K562 (cell line): Measurements from ENCODE around the gene TANGO6. TPM values are rescaled to one million over a fixed set of nuclear protein-coding genes. Genes with fewer than 3 reads are reported as not detected.

Experiments
- C11orf30 ChIP-seq: fragments of 450-650 bp; IDR thresholded peaks from 2 replicates; pipeline ENCODE4 v1.6.1; 2016; ENCODE audit warnings: low read depth, mild to moderate bottlenecking
- DPF2 ChIP-seq: fragments of 450-650 bp; IDR thresholded peaks from 2 replicates; pipeline ENCODE4 v1.6.1; 2016
- E2F8 ChIP-seq: fragments of 450-650 bp; IDR thresholded peaks from 2 replicates; pipeline ENCODE4 v1.7.1; 2018; ENCODE audit warnings: mild to moderate bottlenecking, low read depth; ENCODE audit not compliant: partially characterized antibody
- HNRNPUL1 ChIP-seq: fragments of 200-400 bp; formaldehyde crosslinking; IDR thresholded peaks from 2 replicates; pipeline ENCODE4 v1.6.1; 2017; ENCODE audit warnings: low read length
- LEF1 ChIP-seq: fragments of 450-650 bp; IDR thresholded peaks from 2 replicates; pipeline ENCODE4 v1.6.1; 2016; ENCODE audit warnings: mild to moderate bottlenecking
- MTA2 ChIP-seq: fragments of 450-650 bp; IDR thresholded peaks from 2 replicates; pipeline ENCODE4 v1.6.1; 2016; ENCODE audit warnings: low read depth
- NCOA6 ChIP-seq: fragments of 450-650 bp; IDR thresholded peaks from 2 replicates; pipeline ENCODE4 v1.6.1; 2017; ENCODE audit warnings: mild to moderate bottlenecking
- PKNOX1 ChIP-seq: fragments of 450-650 bp; IDR thresholded peaks from 2 replicates; pipeline ENCODE4 v1.6.1; 2016
- POLR2A ChIP-seq: fragments of 450-650 bp; conservative IDR thresholded peaks from 2 replicates; pipeline ENCODE4 v1.6.1; 2016
- RBM15 ChIP-seq: fragments of 200-400 bp; formaldehyde crosslinking; IDR thresholded peaks from 2 replicates; pipeline ENCODE4 v1.6.1; 2018; ENCODE audit warnings: mild to moderate bottlenecking, low read length, moderate library complexity; ENCODE audit not compliant: insufficient read depth
- REST ChIP-seq, 2 experiments: fragments of 450-650 bp; formaldehyde crosslinking in 1 of 2; IDR thresholded peaks; 2 replicates each; pipeline versions ENCODE4 v1.4.0 to v1.6.1; 2014 to 2020; ENCODE audit warnings: mild to moderate bottlenecking in 2 of 2, borderline replicate concordance in 1 of 2, low read depth in 1 of 2
- SMAD4 ChIP-seq: fragments of 250-450 bp; sonication (Bioruptor Pico); conservative IDR thresholded peaks from 2 replicates; pipeline ENCODE4 v1.8.0; 2021; ENCODE audit warnings: inconsistent platforms, mild to moderate bottlenecking, moderate library complexity
- THRB ChIP-seq: fragments of 450-650 bp; formaldehyde crosslinking; conservative IDR thresholded peaks from 2 replicates; pipeline ENCODE4 v1.4.0; 2022; ENCODE audit warnings: mild to moderate bottlenecking, missing genetic modification characterization
- ZNF143 ChIP-seq: sonication (generic); formaldehyde crosslinking; IDR thresholded peaks from 2 replicates; pipeline ENCODE4 v1.9.0; 2022; ENCODE audit warnings: mild to moderate bottlenecking, missing genetic modification reagents
- polyA plus RNA-seq, 8 experiments: library from polyadenylated mRNA; depleted of rRNA in 4 of 8; stranded (reverse) in 5 of 8; unstranded in 3 of 8; fragments of >200 nt; fragmentation: Nextera tagmentation in 2 of 8; fragmentation: Illumina TruSeq in 1 of 8; extraction: Ambion mirVana in 2 of 8; extraction: Trizol in 1 of 8; gene quantifications; 2 replicates each; pipeline versions ENCODE4 v1.2.1 to v1.2.3, GENCODE V29; 2011 to 2014; ENCODE audit warnings: inconsistent platforms in 1 of 8, missing spikeins in 1 of 8
- total RNA-seq, 7 experiments: library from RNA; depleted of rRNA in 6 of 7; stranded (reverse); fragments of >200 nt in 6 of 7; fragmentation: Illumina TruSeq in 2 of 7; extraction: Trizol in 2 of 7; gene quantifications; 2 replicates each; pipeline versions ENCODE4 v1.2.1 to v1.2.3, GENCODE V29; 2011 to 2021; ENCODE audit warnings: low replicate concordance in 1 of 7

The TANGO6 gene
- total and polyA plus RNA-seq, 9 of the 15 experiments (the other 6 are each of a cell fraction or from before 2014, with no cell fraction given) = 1.6 to 15.2 (median 9.6) TPM

- peak; percentile 79; the same call in 1 of the 2 replicates for TF ChIP-seq REST (IDR thresholded peaks at IDR 0.05; ENCODE audit: borderline replicate concordance)
- TF ChIP-seq REST (CRISPR knock-in tag; IDR thresholded peaks at IDR 0.05; ENCODE audit: low read depth) = no peak
- TF ChIP-seq PKNOX1 = peak; percentile 39
- TF ChIP-seq LEF1 = no peak
- TF ChIP-seq RBM15 = no peak
- TF ChIP-seq SMAD4 = no peak; the same call in 1 of the 2 replicates
- no peak for TF ChIP-seq C11orf30
- TF ChIP-seq ZNF143 = no peak
- no peak for TF ChIP-seq E2F8
- TF ChIP-seq HNRNPUL1 = no peak
- TF ChIP-seq DPF2 = no peak
- no peak for TF ChIP-seq NCOA6
- TF ChIP-seq POLR2A = no peak
- TF ChIP-seq THRB (CRISPR knock-in tag) = no peak
- no peak for TF ChIP-seq MTA2
Observed at GRCh38 chr16:69105501-69106361, 262.4 kb downstream of the TANGO6 start, which contains the start of gene HAS3 (continued).
